IMR-90 (cell line): ENCODE measurements around the gene CD248. TPM values are rescaled to one million over a fixed set of nuclear protein-coding genes. Genes with fewer than 3 reads are reported as not detected.

Source experiments
- ATAC-seq: fragments of 200-7000 bp; cut with Tn5 transposase; 2 replicates; pipeline ENCODE4 v1.9.1; 2020; ENCODE audit warnings: low read depth, mild to moderate bottlenecking, moderate library complexity
- BruUV-seq: library from RNA; stranded (reverse); fragments of 400-500 nt; replicated peaks from 2 replicates; lab custom pipeline; 2021; lab: Mats Ljungman, UMichigan
- CTCF ChIA-PET: fragments of 300-600 bp; formaldehyde crosslinking; extraction: SDS; loops from one replicate; lab custom pipeline; 2021; ENCODE audit warnings: antibody characterized with exemption; lab: Yijun Ruan, JAX
- POLR2A ChIA-PET: fragments of 300-600 bp; sonication (Branson Sonifier 250); formaldehyde crosslinking; loops from one replicate; lab custom pipeline; 2022; ENCODE audit warnings: antibody characterized with exemption; ENCODE audit not compliant: unreplicated experiment; lab: Charles Lee
- DNase-seq: peaks from one replicate; pipeline ENCODE4 v3.0.0; 2013
- H2AFZ ChIP-seq: replicated peaks from 2 replicates; pipeline ENCODE3; 2013; ENCODE audit warnings: low read length, mild to moderate bottlenecking; ENCODE audit not compliant: poor library complexity
- H2AK5ac ChIP-seq: 2 replicates; pipeline ENCODE4 v1.6.1; 2013; ENCODE audit warnings: low read depth, low read length, inconsistent platforms
- H2AK9ac ChIP-seq: replicated peaks from 2 replicates; pipeline ENCODE3; 2013; ENCODE audit warnings: mild to moderate bottlenecking, low read depth, low read length, moderate library complexity; ENCODE audit not compliant: poor library complexity
- H2BK120ac ChIP-seq: 2 replicates; pipeline ENCODE4 v1.6.1; 2013; ENCODE audit warnings: low read depth, low read length, inconsistent platforms
- H2BK15ac ChIP-seq: 3 replicates; pipeline ENCODE4 v1.6.1; 2013; ENCODE audit warnings: low read depth, low read length, inconsistent platforms
- H2BK20ac ChIP-seq: 2 replicates; pipeline ENCODE4 v1.6.1; 2013; ENCODE audit warnings: low read depth, mild to moderate bottlenecking, inconsistent platforms, low read length, moderate library complexity
- H2BK5ac ChIP-seq: 2 replicates; pipeline ENCODE4 v1.6.1; 2013; ENCODE audit warnings: mild to moderate bottlenecking, low read depth, low read length, inconsistent platforms; ENCODE audit not compliant: poor library complexity, severe bottlenecking
- H3K14ac ChIP-seq: replicated peaks from 2 replicates; pipeline ENCODE4 v1.6.1; 2013; ENCODE audit warnings: low read depth, low read length, inconsistent platforms
- H3K18ac ChIP-seq: 2 replicates; pipeline ENCODE4 v1.6.1; 2013; ENCODE audit warnings: low read depth, low read length, control low read depth
- H3K23ac ChIP-seq: 2 replicates; pipeline ENCODE4 v1.6.1; 2013; ENCODE audit warnings: low read depth, low read length, inconsistent platforms
- H3K27ac ChIP-seq: 2 replicates; pipeline ENCODE4 v1.5.1; 2013; ENCODE audit warnings: mild to moderate bottlenecking, control low read depth, low read length; ENCODE audit not compliant: insufficient read depth
- H3K27me3 ChIP-seq: 2 replicates; pipeline ENCODE4 v1.6.1; 2013; ENCODE audit warnings: low read length; ENCODE audit not compliant: control insufficient read depth, insufficient read depth
- H3K36me3 ChIP-seq: 2 replicates; pipeline ENCODE4 v1.6.1; 2013; ENCODE audit warnings: low read length, mixed read lengths; ENCODE audit not compliant: control insufficient read depth, insufficient read depth
- H3K4ac ChIP-seq: 2 replicates; pipeline ENCODE4 v1.6.1; 2013; ENCODE audit warnings: low read depth, low read length, inconsistent platforms
- H3K4me1 ChIP-seq: 2 replicates; pipeline ENCODE4 v1.6.1; 2013; ENCODE audit warnings: low read length, mixed read lengths; ENCODE audit not compliant: control insufficient read depth, insufficient read depth
- H3K4me2 ChIP-seq: 2 replicates; pipeline ENCODE4 v1.6.1; 2013; ENCODE audit warnings: low read depth, mild to moderate bottlenecking, control low read depth, low read length, moderate library complexity
- H3K4me3 ChIP-seq: 2 replicates; pipeline ENCODE4 v1.5.1; 2013; ENCODE audit warnings: low read depth, mild to moderate bottlenecking, control low read depth, low read length, moderate library complexity; ENCODE audit not compliant: insufficient read depth
- H3K56ac ChIP-seq: 2 replicates; pipeline ENCODE4 v1.6.1; 2013; ENCODE audit warnings: low read length, inconsistent platforms; ENCODE audit not compliant: insufficient read depth; ENCODE audit errors: extremely low read depth
- H3K79me1 ChIP-seq, 2 experiments: 2 replicates each; pipeline ENCODE4 v1.6.1; 2013; ENCODE audit warnings: low read length in 2 of 2, inconsistent platforms in 1 of 2, low read depth in 1 of 2
- H3K9ac ChIP-seq: 2 replicates; pipeline ENCODE4 v1.6.1; 2013; ENCODE audit warnings: low read depth, low read length, control low read depth
- H3K9me1 ChIP-seq: 2 replicates; pipeline ENCODE4 v1.6.1; 2013; ENCODE audit warnings: low read length, inconsistent platforms; ENCODE audit not compliant: insufficient read depth
- H3K9me3 ChIP-seq: 2 replicates; pipeline ENCODE4 v1.6.1; 2013; ENCODE audit warnings: low read length; ENCODE audit not compliant: control insufficient read depth, insufficient read depth
- H4K20me1 ChIP-seq: 2 replicates; pipeline ENCODE4 v1.6.1; 2013; ENCODE audit warnings: low read length, inconsistent platforms; ENCODE audit not compliant: insufficient read depth
- H4K5ac ChIP-seq: 2 replicates; pipeline ENCODE4 v1.6.1; 2013; ENCODE audit warnings: mild to moderate bottlenecking, low read depth, low read length, control low read depth
- H4K8ac ChIP-seq, 2 experiments: 2 replicates each; pipeline ENCODE4 v1.6.1; 2013; ENCODE audit warnings: low read depth in 2 of 2, low read length in 2 of 2, control low read depth in 1 of 2, inconsistent platforms in 1 of 2
- H4K91ac ChIP-seq: 2 replicates; pipeline ENCODE4 v1.6.1; 2013; ENCODE audit warnings: low read depth, low read length, inconsistent platforms; ENCODE audit not compliant: insufficient read depth
- BHLHE40 ChIP-seq: fragments of 150-350 bp; IDR thresholded peaks from 2 replicates; pipeline ENCODE4 v1.6.1; 2016; ENCODE audit warnings: mild to moderate bottlenecking, low read depth, low read length
- CEBPB ChIP-seq: IDR thresholded peaks from 2 replicates; pipeline ENCODE4 v1.6.1; 2012; ENCODE audit warnings: low read depth, low read length, improper control_type of control experiment
- CHD1 ChIP-seq: IDR thresholded peaks from 2 replicates; pipeline ENCODE4 v1.6.1; 2012; ENCODE audit warnings: low read depth, low read length, improper control_type of control experiment
- CTCF ChIP-seq: conservative IDR thresholded peaks from 2 replicates; pipeline ENCODE4 v1.5.1; 2012; ENCODE audit warnings: mild to moderate bottlenecking, low read depth, low read length, improper control_type of control experiment
- ELK1 ChIP-seq: fragments of 150-350 bp; IDR thresholded peaks from 2 replicates; pipeline ENCODE4 v1.6.1; 2016; ENCODE audit warnings: low read depth, mild to moderate bottlenecking, low read length, moderate library complexity, borderline replicate concordance
- FOS ChIP-seq: fragments of 150-350 bp; IDR thresholded peaks from 2 replicates; pipeline ENCODE4 v1.6.1; 2016; ENCODE audit warnings: low read depth, low read length
- MAZ ChIP-seq: IDR thresholded peaks from 2 replicates; pipeline ENCODE4 v1.6.1; 2012; ENCODE audit warnings: low read depth, mild to moderate bottlenecking, low read length, improper control_type of control experiment, moderate library complexity, borderline replicate concordance
- MXI1 ChIP-seq: IDR thresholded peaks from 2 replicates; pipeline ENCODE4 v1.6.1; 2012; ENCODE audit warnings: low read depth, mild to moderate bottlenecking, low read length, moderate library complexity, borderline replicate concordance
- NFE2L2 ChIP-seq: fragments of 150-350 bp; IDR thresholded peaks from 2 replicates; pipeline ENCODE4 v1.6.1; 2016; ENCODE audit warnings: low read depth, mild to moderate bottlenecking, low read length
- POLR2A ChIP-seq: IDR thresholded peaks from 2 replicates; pipeline ENCODE4 v1.6.1; 2012; ENCODE audit warnings: mild to moderate bottlenecking, low read depth, low read length
- RAD21 ChIP-seq: IDR thresholded peaks from 2 replicates; pipeline ENCODE4 v1.6.1; 2012; ENCODE audit warnings: low read length, improper control_type of control experiment
- RCOR1 ChIP-seq: IDR thresholded peaks from 2 replicates; pipeline ENCODE4 v1.6.1; 2012; ENCODE audit warnings: mild to moderate bottlenecking, low read length, improper control_type of control experiment; ENCODE audit not compliant: insufficient replicate concordance
- RFX5 ChIP-seq: IDR thresholded peaks from 2 replicates; pipeline ENCODE4 v1.8.0; 2012; ENCODE audit warnings: low read depth, mild to moderate bottlenecking, low read length, moderate library complexity
- SMC3 ChIP-seq: fragments of 150-350 bp; IDR thresholded peaks from 2 replicates; pipeline ENCODE4 v1.6.1; 2016; ENCODE audit warnings: low read depth, mild to moderate bottlenecking, antibody characterized with exemption, low read length, moderate library complexity
- WGBS, 2 experiments: methylation state at CpG; one replicate each; pipeline versions ENCODE4 v1.1.5 to v1.1.7; 2013; ENCODE audit warnings: missing lambda C conversion rate in 2 of 2; ENCODE audit not compliant: insufficient read length in 1 of 2; ENCODE audit errors: extremely low coverage in 2 of 2; 5-methylcytosine and 5-hydroxymethylcytosine counted together
- dilution Hi-C: fragments of 300-500 bp; cut with HindIII; formaldehyde crosslinking; loops from one replicate; pipeline ENCODE4 v1.14.3; 2018; ENCODE audit warnings: low sequenced_read_pairs; ENCODE audit not compliant: unreplicated experiment
- in situ Hi-C: fragments of 300-500 bp; cut with MboI; formaldehyde crosslinking; loops from 3 replicates; pipeline ENCODE4 v1.14.3; 2019; ENCODE audit warnings: low sequenced_read_pairs, inconsistent platforms, mixed read lengths
- intact Hi-C: fragments of 100-400 bp; cut with micrococcal nuclease; formaldehyde crosslinking; loops from 2 replicates; pipeline ENCODE4 v1.10.0; 2022
- polyA plus RNA-seq, 3 experiments: library from polyadenylated mRNA; depleted of rRNA; stranded (reverse); fragments of >200 nt; gene quantifications; 2 replicates each; pipeline ENCODE4 v1.2.3, GENCODE V29; 2012; ENCODE audit warnings: low replicate concordance in 1 of 3
- total RNA-seq: library from RNA; depleted of rRNA; stranded (reverse); fragments of >200 nt; gene quantifications from 2 replicates; pipeline ENCODE4 v1.2.3, GENCODE V29; 2012
- TF ChIP-seq, protein P1 (sequence below): fragments of 150-350 bp; IDR thresholded peaks from 2 replicates; pipeline ENCODE4 v1.6.1; 2017; ENCODE audit warnings: mild to moderate bottlenecking, antibody characterized with exemption, low read length, low read depth

The CD248 gene
- total and polyA plus RNA-seq, 2 of the 4 experiments (the other 2 are of a cell fraction), result 19.5 to 223 TPM

DNA sequence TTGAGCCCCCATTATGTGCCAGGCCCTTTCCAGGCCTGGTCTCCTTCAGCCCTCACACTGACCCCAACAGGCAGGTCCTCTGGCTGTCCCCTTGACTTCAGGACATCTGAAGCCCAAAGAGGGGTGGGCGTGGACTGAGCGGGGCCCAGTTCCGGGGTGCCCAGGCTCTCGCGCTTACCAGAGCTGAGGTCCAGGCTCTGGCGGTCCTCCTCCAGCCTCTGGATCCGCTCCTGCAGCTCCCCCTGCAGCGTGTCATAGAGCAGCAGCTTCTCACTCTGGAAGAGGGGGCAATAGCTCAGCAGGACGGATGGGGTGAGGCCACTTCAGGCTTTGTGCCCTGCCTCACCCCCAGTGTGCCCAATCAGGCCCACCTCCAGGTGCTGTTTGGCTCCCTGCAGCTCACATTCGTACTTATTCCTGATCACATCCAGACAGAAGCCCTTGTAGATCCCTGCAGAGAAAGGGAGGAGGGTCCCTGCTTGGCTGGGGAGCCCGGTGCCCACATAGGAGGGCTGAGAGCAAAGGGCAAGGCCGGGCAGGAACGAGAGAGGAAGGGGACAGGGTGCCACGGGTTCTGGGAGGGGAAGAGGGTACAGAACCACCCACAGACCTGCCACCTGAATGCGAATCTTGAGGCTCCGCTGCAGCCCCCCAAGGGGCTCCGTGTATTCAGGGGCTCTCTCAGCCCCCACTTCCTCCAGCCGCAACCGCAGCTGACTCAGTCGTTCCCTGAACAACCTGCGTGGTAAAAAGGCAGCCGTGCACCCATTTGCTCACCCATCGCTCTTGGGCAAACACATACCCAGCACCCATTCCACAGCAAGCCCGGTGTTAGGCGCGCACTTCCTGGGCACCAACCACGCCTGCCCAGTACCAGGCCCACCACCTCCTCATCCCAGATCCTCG, 24.0 kb upstream of the CD248 start:
- Histone ChIP-seq H3K27me3 (no peaks in the 10 kb centered on the region), H3K4me3 (no peak overlapping the region), H3K9me3 (no peaks in the 10 kb centered on the region), H2BK20ac (no peak overlapping the region), H3K23ac (no peak overlapping the region), H2AFZ (no peak overlapping the region), H4K5ac (no peak overlapping the region), H2AK9ac (no peak overlapping the region), H3K14ac (no peak overlapping the region), H3K9me1 (peaks cover 3% of the 10 kb centered on the region; the same call in 1 of the 2 replicates), H4K20me1 (peaks cover 26% of the 10 kb centered on the region), H4K91ac (no peak overlapping the region), H3K4ac (no peak overlapping the region), H3K36me3 (peaks cover 27% of the 10 kb centered on the region), H3K27ac (no peak overlapping the region), H2BK120ac (no peak overlapping the region), H3K4me1 (peaks cover 19% of the 10 kb centered on the region), H3K56ac (no peak overlapping the region), H2AK5ac (no peak overlapping the region), H4K8ac (no peak overlapping the region), H2BK5ac (no peak overlapping the region), H3K18ac (no peak overlapping the region), H3K4me2 (no peak overlapping the region), H3K9ac (no peak overlapping the region), H2BK15ac (no peak overlapping the region), H3K79me1 (peaks cover 24 to 57% of the 10 kb centered on the region in 2 experiments)
- ChIA-PET POLR2A (no interaction called here), CTCF (no interaction called here)
- DNase-seq (no peak), ATAC-seq (no peak)
- intact Hi-C loops, result no loop called here
- dilution Hi-C loops, result no loop called here
- 94% methylated on average over 19 of the region's 28 CpGs; no CpG with 5 or more reads in 1 of the 2 experiments for WGBS, 2 experiments
- in situ Hi-C loops, result no loop called here
- no TSS peak for BruUV-seq
- TF ChIP-seq SMC3 (no peak), RFX5 (no peak), CTCF (no peak), NFE2L2 (no peak), RCOR1 (no peak), CHD1 (no peak), CEBPB (no peak), MXI1 (no peak), BHLHE40 (no peak), MAZ (no peak), FOS (no peak), RAD21 (no peak), POLR2A (no peak), ELK1 (no peak)
- TF ChIP-seq, protein P1, sequence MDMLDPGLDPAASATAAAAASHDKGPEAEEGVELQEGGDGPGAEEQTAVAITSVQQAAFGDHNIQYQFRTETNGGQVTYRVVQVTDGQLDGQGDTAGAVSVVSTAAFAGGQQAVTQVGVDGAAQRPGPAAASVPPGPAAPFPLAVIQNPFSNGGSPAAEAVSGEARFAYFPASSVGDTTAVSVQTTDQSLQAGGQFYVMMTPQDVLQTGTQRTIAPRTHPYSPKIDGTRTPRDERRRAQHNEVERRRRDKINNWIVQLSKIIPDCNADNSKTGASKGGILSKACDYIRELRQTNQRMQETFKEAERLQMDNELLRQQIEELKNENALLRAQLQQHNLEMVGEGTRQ, result no peak
